ENCODE data around the gene SPOCK1. TPM values are rescaled to one million over a fixed set of nuclear protein-coding genes. Genes with fewer than 3 reads are reported as not detected.

Gene SPOCK1
- total RNA-seq, 1 experiment from 2014 or later = 10.9 TPM

- no peaks in the 10 kb centered on the region for H3K27me3 Mint-ChIP-seq (ENCODE audit: low read depth)
- Histone ChIP-seq H3K27ac (ENCODE audit: insufficient read length, low read depth, low read length) (no peak overlapping the region), H3K79me2 (ENCODE audit: insufficient read depth, low read length) (no peaks in the 10 kb centered on the region), H2AK5ac (ENCODE audit: insufficient read length, low read length) (no peak overlapping the region), H4K8ac (replicated peaks; ENCODE audit: insufficient read length, low read depth, low read length) (no peak overlapping the region), H4K20me1 (ENCODE audit: control insufficient read depth, insufficient read depth, insufficient read length) (no peaks in the 10 kb centered on the region), H3K23ac (ENCODE audit: insufficient read length, low read depth, low read length) (no peak overlapping the region), H3K4ac (ENCODE audit: low read depth, low read length) (no peak overlapping the region), H2BK20ac (ENCODE audit: low read depth, low read length, poor library complexity, severe bottlenecking) (no peak overlapping the region), H2BK12ac (ENCODE audit: insufficient read length, low read depth, low read length) (no peak overlapping the region), H3K56ac (ENCODE audit: insufficient read length, low read depth, low read length) (no peak overlapping the region), H3T11ph (ENCODE audit: low read length) (no peak overlapping the region), H3K18ac (ENCODE audit: insufficient read length, low read depth, low read length) (no peak overlapping the region), H3K14ac (ENCODE audit: insufficient read depth, low read length) (no peak overlapping the region), H2BK15ac (ENCODE audit: low read depth, low read length) (no peak overlapping the region), H4K91ac (ENCODE audit: insufficient read length, low read depth, low read length) (no peak overlapping the region), H4K5ac (ENCODE audit: insufficient read length, low read depth, low read length) (no peak overlapping the region), H2AFZ (ENCODE audit: low read length) (no peak overlapping the region), H2BK120ac (ENCODE audit: low read depth, low read length, poor library complexity, severe bottlenecking) (no peak overlapping the region), H3K9ac (ENCODE audit: extremely low read depth, insufficient read length, low read length) (no peak overlapping the region), H3K9me3 (ENCODE audit: control insufficient read depth, low read depth, low read length) (no peaks in the 10 kb centered on the region), H3K23me2 (ENCODE audit: insufficient read length, low read depth, low read length, poor library complexity, severe bottlenecking) (no peaks in the 10 kb centered on the region), H3K4me2 (ENCODE audit: insufficient read depth, insufficient read length, low read length) (no peak overlapping the region), H3K27me3 (ENCODE audit: insufficient read depth, low read length) (no peaks in the 10 kb centered on the region), H3K79me1 (ENCODE audit: insufficient read depth, low read depth, low read length, poor library complexity, severe bottlenecking) (no peaks in the 10 kb centered on the region), H2BK5ac (ENCODE audit: insufficient read length, low read length) (no peak overlapping the region), H3K4me1 (ENCODE audit: insufficient read depth, low read length) (no peaks in the 10 kb centered on the region)
- no peaks in the 10 kb centered on the region for H3K4me1 Mint-ChIP-seq
- H3K27ac Mint-ChIP-seq = no peak overlapping the region
- DNase-seq = no peak
- WGBS (ENCODE audit: extremely low coverage, insufficient read length, low lambda C conversion rate) = no CpG with 5 or more reads among the region's 2 CpGs
- peaks cover 3% of the 10 kb centered on the region in 2 experiments; a peak in 2 of 5 replicates for H3K9me3 Mint-ChIP-seq
- H3K36me3 Mint-ChIP-seq (ENCODE audit: insufficient read depth in 1 of 3, low read depth in 3 of 3) = peaks cover 0 to 3% (median 0%) of the 10 kb centered on the region in 3 experiments; a peak in 2 of 7 replicates
- TF ChIP-seq, protein P1, sequence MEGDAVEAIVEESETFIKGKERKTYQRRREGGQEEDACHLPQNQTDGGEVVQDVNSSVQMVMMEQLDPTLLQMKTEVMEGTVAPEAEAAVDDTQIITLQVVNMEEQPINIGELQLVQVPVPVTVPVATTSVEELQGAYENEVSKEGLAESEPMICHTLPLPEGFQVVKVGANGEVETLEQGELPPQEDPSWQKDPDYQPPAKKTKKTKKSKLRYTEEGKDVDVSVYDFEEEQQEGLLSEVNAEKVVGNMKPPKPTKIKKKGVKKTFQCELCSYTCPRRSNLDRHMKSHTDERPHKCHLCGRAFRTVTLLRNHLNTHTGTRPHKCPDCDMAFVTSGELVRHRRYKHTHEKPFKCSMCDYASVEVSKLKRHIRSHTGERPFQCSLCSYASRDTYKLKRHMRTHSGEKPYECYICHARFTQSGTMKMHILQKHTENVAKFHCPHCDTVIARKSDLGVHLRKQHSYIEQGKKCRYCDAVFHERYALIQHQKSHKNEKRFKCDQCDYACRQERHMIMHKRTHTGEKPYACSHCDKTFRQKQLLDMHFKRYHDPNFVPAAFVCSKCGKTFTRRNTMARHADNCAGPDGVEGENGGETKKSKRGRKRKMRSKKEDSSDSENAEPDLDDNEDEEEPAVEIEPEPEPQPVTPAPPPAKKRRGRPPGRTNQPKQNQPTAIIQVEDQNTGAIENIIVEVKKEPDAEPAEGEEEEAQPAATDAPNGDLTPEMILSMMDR (conservative IDR thresholded peaks at IDR 0.05) = no peak
- no peak overlapping the region for H3K4me3 Mint-ChIP-seq
Measured at GRCh38 chr5:137236252-137236651, 262.9 kb downstream of the SPOCK1 start.

Measured in H9 (cell line).